OCI-LY1 (cell line): ENCODE results near the gene PAK5.

Experiments used
- H2AFZ ChIP-seq: fragments of 200-600 bp; sonication (generic), shearing (Covaris generic); 2 replicates; pipeline ENCODE4 v1.6.0; 2014; ENCODE audit warnings: antibody characterized with exemption, mild to moderate bottlenecking, low read length
- H3F3A ChIP-seq: fragments of 200-600 bp; sonication (generic), shearing (Covaris generic); 2 replicates; pipeline ENCODE4 v1.6.0; 2014; ENCODE audit warnings: mild to moderate bottlenecking, antibody characterized with exemption, low read length, moderate library complexity; ENCODE audit not compliant: insufficient read depth
- H3K27ac ChIP-seq: fragments of 200-600 bp; sonication (generic); 2 replicates; pipeline ENCODE4 v1.5.1; 2014; ENCODE audit warnings: low read length, mixed run types, mild to moderate bottlenecking, low read depth; ENCODE audit not compliant: poor library complexity, severe bottlenecking
- H3K27me3 ChIP-seq: fragments of 200-600 bp; sonication (generic); 2 replicates; pipeline ENCODE4 v1.6.0; 2014; ENCODE audit warnings: antibody characterized with exemption, mild to moderate bottlenecking, low read length, moderate library complexity; ENCODE audit not compliant: insufficient read depth
- H3K36me3 ChIP-seq: fragments of 200-600 bp; sonication (generic); 2 replicates; pipeline ENCODE4 v1.6.1; 2014; ENCODE audit warnings: mild to moderate bottlenecking, antibody characterized with exemption, low read length, moderate library complexity, mixed read lengths; ENCODE audit not compliant: insufficient read depth
- H3K4me1 ChIP-seq: fragments of 200-600 bp; sonication (generic); 2 replicates; pipeline ENCODE4 v1.5.1; 2014; ENCODE audit warnings: mild to moderate bottlenecking, low read length, moderate library complexity; ENCODE audit not compliant: insufficient read depth, severe bottlenecking
- H3K4me2 ChIP-seq: fragments of 200-600 bp; sonication (generic), shearing (Covaris generic); 2 replicates; pipeline ENCODE4 v1.6.1; 2014; ENCODE audit warnings: low read length
- H3K4me3 ChIP-seq: fragments of 200-600 bp; sonication (generic); 2 replicates; pipeline ENCODE4 v1.5.1; 2014; ENCODE audit warnings: low read length, low read depth, mild to moderate bottlenecking, mixed read lengths; ENCODE audit not compliant: poor library complexity, severe bottlenecking
- H3K79me2 ChIP-seq: fragments of 200-600 bp; shearing (Covaris generic); 2 replicates; pipeline ENCODE4 v1.6.1; 2016; ENCODE audit warnings: mixed run types, low read length, mixed read lengths; ENCODE audit not compliant: insufficient read depth
- H3K9ac ChIP-seq: fragments of 200-600 bp; sonication (generic), shearing (Covaris generic); 2 replicates; pipeline ENCODE4 v1.6.1; 2014; ENCODE audit warnings: mild to moderate bottlenecking, low read length, mixed read lengths
- H3K9me2 ChIP-seq: fragments of 200-600 bp; sonication (generic), shearing (Covaris generic); 2 replicates; pipeline ENCODE4 v1.6.1; 2014; ENCODE audit warnings: low read depth, mild to moderate bottlenecking, low read length, mixed read lengths
- H3K9me3 ChIP-seq: fragments of 200-600 bp; shearing (Covaris generic); 2 replicates; pipeline ENCODE4 v1.6.1; 2014; ENCODE audit warnings: low read length, mixed read lengths
- H4K20me1 ChIP-seq: fragments of 200-600 bp; sonication (generic), shearing (Covaris generic); 2 replicates; pipeline ENCODE4 v1.6.0; 2016; ENCODE audit warnings: mild to moderate bottlenecking, low read length; ENCODE audit not compliant: insufficient read depth
- CTCF ChIP-seq: fragments of 200-600 bp; sonication (generic), shearing (Covaris generic); IDR thresholded peaks from 2 replicates; pipeline ENCODE4 v1.5.1; 2017; ENCODE audit warnings: mild to moderate bottlenecking, antibody characterized with exemption, low read length, moderate library complexity, mixed read lengths
- EZH2 ChIP-seq: fragments of 200-600 bp; sonication (generic), shearing (Covaris generic); IDR thresholded peaks from 2 replicates; pipeline ENCODE4 v1.8.0; 2017; ENCODE audit warnings: borderline replicate concordance, mixed run types, mild to moderate bottlenecking, antibody characterized with exemption, low read length, moderate library complexity, mixed read lengths

PAK5 gene

GRCh38 chr20:9663423-9663822 is 175.5 kb downstream of the PAK5 start:
- no peak overlapping the region for H3K4me2 ChIP-seq
- no peaks in the 10 kb centered on the region for H3K27me3 ChIP-seq
- H3K9ac ChIP-seq: no peak overlapping the region
- H3K27ac ChIP-seq: no peak overlapping the region
- H4K20me1 ChIP-seq: no peaks in the 10 kb centered on the region
- H3F3A ChIP-seq: no peaks in the 10 kb centered on the region
- no peak overlapping the region for H3K4me3 ChIP-seq
- H3K36me3 ChIP-seq: no peaks in the 10 kb centered on the region
- H3K9me2 ChIP-seq: no peaks in the 10 kb centered on the region
- no peaks in the 10 kb centered on the region for H3K9me3 ChIP-seq
- H2AFZ ChIP-seq: no peak overlapping the region
- no peak for TF ChIP-seq EZH2
- TF ChIP-seq CTCF: no peak
- H3K79me2 ChIP-seq: no peaks in the 10 kb centered on the region
- no peaks in the 10 kb centered on the region for H3K4me1 ChIP-seq

DNA sequence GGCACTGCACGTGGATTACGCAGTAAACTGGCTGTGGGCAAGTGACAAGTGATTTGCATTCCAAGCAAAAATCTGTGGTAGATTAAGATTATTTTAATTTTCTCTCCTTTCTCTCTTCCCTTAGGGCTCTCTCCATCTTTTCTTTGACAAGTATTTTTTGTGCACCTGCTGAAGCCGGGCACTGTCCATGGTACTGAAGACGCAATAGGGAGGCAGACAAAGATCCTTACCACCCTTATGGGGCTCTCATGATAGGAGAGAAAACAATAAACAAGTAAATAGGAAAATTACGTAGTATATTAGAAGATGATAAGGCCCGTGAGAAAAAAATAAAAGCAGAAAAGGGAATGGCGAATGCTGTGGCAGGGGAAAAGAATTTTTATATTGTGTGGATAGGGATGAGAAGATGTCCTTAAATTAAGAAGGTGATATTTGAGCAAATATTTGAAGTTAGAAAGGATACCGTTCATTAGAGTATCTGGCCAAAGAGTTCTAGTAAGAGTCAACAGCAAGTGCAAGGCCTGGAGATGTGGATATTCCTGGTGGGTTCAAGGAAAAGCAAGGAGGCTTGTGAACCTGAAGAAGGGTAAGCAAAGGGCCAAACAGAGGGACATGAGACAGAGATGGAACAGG is 178.5 kb downstream of the PAK5 start:
- TF ChIP-seq EZH2 (no peak), CTCF (no peak)
- no peaks in the 10 kb centered on the region for H3K27me3 ChIP-seq
- H3F3A ChIP-seq: no peaks in the 10 kb centered on the region

GRCh38 chr20:9647741-9648140 is 191.1 kb downstream of the PAK5 start:
- no peaks in the 10 kb centered on the region for H3K9me3 ChIP-seq
- no peak overlapping the region for H3K4me3 ChIP-seq
- H3K9ac ChIP-seq: no peak overlapping the region
- no peaks in the 10 kb centered on the region for H3K4me1 ChIP-seq
- H3K36me3 ChIP-seq: no peaks in the 10 kb centered on the region
- H3K27me3 ChIP-seq: no peaks in the 10 kb centered on the region
- H3K79me2 ChIP-seq: no peaks in the 10 kb centered on the region
- H2AFZ ChIP-seq: no peak overlapping the region
- no peaks in the 10 kb centered on the region for H3K9me2 ChIP-seq
- H3K27ac ChIP-seq: no peak overlapping the region
- H3F3A ChIP-seq: no peaks in the 10 kb centered on the region
- no peaks in the 10 kb centered on the region for H4K20me1 ChIP-seq
- H3K4me2 ChIP-seq: no peak overlapping the region
- TF ChIP-seq CTCF (no peak), EZH2 (no peak)

More for the DNA sequence above, 178.5 kb downstream of the PAK5 start:
- H3K4me1 ChIP-seq: no peaks in the 10 kb centered on the region
- H3K79me2 ChIP-seq: no peaks in the 10 kb centered on the region
- H4K20me1 ChIP-seq: no peaks in the 10 kb centered on the region
- H3K9me3 ChIP-seq: no peaks in the 10 kb centered on the region
- no peaks in the 10 kb centered on the region for H3K9me2 ChIP-seq
- no peak overlapping the region for H2AFZ ChIP-seq
- H3K4me3 ChIP-seq: no peak overlapping the region
- H3K4me2 ChIP-seq: no peak overlapping the region
- H3K36me3 ChIP-seq: no peaks in the 10 kb centered on the region
- no peak overlapping the region for H3K9ac ChIP-seq
- H3K27ac ChIP-seq: no peak overlapping the region
